ENCODE data around the gene VPS41.

The VPS41 gene

DNA sequence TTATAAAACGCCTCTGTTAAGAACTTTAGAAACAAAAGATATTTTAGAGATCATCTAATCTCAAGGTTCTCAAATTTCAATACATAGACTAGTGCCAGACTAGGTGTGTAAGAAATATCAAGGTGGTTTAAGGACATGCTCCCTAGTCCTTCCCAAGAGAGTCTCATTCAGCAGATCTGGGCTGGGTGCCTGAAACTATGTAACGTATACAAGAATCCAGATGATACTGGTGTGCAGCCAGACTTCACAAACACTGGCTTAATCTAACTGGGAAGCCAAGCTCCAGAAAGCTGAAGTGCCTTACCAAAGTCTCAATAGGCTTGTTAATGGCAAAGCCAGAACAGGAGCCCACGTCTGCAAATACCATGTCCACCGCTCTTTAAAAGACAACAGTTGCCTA, 172.9 kb downstream of the VPS41 start:
- no peak for DNase-seq (ENCODE audit: low read depth in 1 of 2, low spot score in 1 of 2)

DNA sequence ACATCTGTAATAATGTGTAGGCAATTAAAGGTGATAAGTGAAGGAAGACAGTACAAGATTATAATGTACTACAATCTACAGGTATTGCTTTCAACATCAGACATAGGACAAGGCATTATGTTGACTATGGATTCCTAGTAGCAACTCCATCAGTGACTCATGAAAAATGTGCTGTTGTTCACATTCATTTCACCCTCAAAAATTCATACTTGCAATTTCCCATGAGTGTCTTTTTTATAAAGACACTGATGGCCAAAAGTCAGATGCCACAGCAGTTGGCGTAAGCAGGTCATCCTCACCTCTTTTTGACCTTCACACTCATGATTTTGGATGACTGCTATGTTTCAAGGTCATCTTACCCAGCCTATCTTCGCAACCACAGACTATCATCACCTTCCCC, 177.8 kb downstream of the VPS41 start:
- DNase-seq (ENCODE audit: low read depth in 1 of 2, low spot score in 1 of 2), result no peak

DNA sequence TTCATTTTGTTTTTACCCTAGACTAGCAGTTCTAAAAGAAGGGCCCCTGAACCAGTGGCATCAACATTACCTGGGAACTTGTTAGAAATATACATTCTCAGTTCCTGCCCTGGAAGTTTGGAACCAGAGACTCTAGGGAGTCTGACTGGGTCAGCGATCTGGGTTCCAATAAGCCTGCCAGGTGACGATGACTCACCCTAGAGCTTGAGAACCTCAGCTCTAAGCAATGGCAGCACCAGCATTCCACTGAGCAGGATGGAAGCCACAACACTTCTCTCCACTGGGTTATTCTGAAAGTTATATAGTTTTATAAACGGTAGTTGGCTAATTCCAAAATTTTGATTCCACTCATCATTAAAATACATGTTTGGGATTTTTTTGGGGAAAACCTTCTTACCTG, 180.8 kb downstream of the VPS41 start:
- DNase-seq (ENCODE audit: low read depth in 1 of 2, low spot score in 1 of 2), result no peak

DNA sequence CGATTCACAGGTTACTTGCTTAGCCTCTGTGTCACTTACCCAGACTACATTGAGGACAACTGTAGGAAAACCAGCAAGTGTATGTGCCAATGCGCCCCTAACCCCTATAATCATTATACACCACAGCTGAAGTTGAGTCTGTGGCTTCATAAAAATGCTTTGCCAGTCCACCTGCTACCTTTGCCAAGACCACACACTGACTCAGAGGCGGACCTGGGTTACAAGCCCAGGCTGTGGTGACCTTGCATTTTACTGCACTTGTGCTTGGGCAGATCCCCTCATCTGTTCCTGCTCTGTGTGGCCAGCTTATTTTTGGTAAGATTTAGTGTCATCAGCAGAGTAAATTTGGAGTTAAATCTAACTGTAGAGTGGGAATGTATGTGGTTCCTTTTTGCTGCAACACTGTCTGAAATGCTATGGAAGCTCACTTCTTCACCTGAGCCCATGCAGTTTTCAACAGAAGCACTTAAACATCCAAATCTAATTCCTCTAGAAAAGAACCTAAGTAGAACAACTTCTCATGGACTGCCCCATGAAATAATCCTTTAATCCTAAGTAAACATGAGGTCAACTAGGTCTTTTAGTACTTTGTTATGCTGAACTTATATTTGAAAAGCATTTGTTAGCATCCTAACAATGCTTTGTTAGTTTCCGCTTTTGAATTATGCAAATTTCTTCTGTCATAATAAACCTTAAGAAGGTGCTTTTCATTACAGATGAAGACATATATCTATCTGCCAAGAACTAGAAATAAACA, 181.6 kb downstream of the VPS41 start:
- no peak for DNase-seq (ENCODE audit: low read depth in 1 of 2, low spot score in 1 of 2)

DNA sequence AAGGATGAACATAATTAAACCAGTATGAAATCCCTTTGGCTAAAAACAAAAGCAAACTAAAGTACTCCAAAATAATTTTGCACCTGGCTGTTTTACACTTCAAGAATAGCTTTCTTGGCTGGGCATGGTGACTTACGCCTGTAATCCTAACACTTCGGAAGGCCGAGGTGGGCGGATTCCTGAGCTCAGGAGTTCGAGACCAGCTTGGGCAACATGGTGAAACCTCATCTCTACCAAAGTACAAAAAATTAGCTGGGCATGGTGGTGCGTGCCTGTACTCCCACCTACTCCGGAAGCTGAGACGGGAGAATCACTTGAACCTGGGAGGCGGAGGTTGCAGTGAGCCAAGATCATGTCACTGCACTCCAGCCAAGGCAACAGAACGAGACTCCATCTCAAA, 185.7 kb downstream of the VPS41 start:
- no peak for DNase-seq (ENCODE audit: low read depth in 1 of 2, low spot score in 1 of 2)

DNA sequence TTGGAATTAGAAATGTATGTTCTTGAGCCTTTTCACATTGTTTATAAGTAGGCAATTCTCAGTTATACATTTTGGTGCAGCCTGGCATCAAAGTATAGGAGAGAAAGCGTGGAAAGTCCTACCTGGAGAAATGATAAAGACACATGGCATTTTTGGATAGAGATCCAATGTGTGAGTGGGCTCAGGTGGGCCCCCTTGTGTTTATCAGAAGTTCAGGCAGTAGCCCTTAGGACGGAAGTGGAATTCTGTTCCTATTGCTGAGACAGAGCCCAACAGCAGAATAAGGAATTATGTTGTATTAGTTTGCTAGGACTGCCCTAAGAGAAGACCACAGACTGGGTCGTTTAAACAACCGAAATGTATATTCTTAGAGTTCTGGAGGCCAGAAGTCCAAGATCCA, 192.6 kb downstream of the VPS41 start:
- no peak for DNase-seq (ENCODE audit: low read depth in 1 of 2, low spot score in 1 of 2)

DNA sequence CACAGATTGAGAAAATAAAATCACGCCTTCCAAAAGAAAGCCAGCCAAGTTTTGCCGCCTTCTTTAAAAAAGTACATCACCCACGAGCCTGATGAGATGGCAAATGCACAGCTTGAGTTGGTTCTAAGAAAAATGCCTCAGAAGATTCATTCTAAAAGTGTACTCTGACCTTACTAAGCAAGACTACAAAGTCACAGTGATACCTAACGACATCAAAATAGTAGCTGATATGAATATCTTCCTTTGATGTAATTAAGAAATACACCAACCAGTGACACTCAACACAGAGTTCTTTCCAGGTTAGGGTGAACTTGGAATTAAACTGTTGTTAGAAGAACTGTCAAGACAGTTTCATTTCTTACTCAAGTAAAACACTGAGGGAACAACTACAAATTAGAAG, 199.9 kb downstream of the VPS41 start:
- no peak for DNase-seq (ENCODE audit: low read depth in 1 of 2, low spot score in 1 of 2)

DNA sequence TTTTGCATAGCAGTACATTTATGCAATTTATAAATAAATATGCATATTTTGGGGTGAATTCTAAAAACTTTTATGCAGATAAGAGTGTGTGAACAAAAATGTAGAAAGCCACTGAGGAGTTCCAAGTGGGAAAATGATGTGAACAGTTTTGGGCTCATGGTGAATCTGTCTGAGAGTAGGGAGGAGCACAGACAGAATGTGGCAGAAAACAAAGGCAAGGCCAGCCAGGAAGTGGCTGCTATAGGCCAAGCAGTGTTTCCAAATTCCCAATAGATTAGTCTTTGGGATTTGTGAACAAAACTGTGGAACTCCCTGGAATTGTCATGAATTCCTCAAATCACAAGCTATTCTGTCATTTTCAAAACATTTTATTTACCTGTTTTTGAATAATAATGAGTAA, 204.2 kb downstream of the VPS41 start:
- DNase-seq (ENCODE audit: low read depth in 1 of 2, low spot score in 1 of 2), result no peak

DNA sequence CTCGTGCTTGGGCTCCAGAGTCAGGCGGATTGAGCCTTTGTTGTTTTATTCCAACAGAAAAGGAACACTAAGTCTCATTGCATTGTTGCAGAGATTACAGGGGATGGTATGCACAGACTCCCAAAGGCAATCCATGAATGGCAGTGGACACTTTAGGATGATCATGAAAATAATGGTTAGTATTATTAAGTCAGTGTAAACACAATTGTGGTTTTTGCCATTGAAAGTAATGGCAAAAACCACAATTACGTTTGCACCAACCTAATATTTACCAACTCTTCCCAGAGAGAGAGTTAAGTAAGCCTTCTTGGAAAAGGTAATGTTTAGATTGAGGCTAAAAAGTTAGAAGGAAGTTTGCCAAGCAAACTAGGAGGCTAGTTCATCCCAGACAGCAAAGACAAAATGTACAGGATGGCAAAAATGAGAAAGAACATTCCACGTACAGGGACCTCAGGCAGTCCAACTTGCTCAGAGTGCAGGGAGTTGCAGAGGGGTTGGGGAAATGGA, 204.9 kb downstream of the VPS41 start:
- DNase-seq (ENCODE audit: low read depth in 1 of 2, low spot score in 1 of 2), result no peak

DNA sequence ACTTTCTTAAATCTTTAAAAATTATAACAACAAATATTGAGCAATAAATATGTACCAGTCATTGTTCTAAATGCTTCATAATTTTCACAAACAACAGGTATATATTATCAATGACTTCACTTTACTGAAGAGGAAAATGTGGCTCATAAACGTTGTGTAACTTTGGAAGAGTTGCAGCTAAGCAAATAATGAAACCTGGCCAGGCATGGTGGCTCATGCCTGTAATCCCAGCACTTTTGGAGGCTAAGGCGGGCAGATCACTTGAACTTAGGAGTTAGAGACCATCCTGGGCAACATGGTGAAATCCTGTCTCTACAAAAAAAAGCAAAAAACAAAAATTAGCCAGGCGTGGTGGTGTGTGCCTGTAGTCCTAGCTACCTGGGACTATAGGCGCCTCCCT, 205.9 kb downstream of the VPS41 start:
- no peak for DNase-seq (ENCODE audit: low read depth in 1 of 2, low spot score in 1 of 2)

DNA sequence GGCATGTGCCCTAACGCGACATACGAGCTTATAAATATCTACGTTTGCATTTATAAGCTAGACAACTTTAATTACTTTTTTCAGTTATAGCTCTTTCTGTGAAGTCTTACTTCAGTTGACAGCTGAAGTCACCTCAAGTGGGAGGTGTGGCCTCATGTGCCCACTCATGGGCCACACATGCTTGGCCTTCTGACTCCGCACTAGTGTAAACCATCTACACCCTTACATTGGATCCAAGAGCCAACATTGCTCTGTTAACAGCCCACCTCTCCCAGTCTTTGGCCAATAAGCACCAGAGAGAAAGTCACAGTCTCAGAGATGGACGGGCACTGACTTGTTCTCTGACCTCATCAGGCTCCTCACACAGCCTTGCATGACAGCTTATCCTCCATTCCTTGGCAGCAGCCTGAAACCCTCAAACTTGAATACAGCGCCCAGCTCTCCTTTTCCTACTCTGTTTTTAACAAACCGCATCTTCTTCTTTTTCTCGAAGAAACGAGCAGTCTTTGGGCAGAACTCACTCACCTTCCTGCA, 206.9 kb downstream of the VPS41 start:
- DNase-seq (ENCODE audit: low read depth in 1 of 2, low spot score in 1 of 2), result no peak

DNA sequence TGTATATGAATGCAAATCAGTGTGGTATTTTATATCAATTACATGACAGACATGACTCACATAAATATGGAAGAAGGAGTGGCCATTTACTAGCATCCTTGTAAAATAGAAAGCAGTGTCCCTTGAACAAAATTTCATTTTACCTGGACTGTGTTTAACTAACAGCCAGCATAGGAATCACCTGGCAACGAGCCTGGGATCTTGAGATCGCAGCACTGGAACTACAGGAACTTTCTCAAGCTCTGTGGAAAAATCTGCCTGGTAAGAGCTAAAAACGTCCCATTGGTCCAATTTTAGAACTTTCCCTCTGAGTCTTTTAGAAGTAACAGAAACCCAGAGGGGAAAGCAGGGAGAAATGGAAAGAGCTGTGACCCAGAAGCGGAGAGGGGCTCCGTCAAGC, 208.9 kb downstream of the VPS41 start:
- no peak for DNase-seq (ENCODE audit: low read depth in 1 of 2, low spot score in 1 of 2)

DNA sequence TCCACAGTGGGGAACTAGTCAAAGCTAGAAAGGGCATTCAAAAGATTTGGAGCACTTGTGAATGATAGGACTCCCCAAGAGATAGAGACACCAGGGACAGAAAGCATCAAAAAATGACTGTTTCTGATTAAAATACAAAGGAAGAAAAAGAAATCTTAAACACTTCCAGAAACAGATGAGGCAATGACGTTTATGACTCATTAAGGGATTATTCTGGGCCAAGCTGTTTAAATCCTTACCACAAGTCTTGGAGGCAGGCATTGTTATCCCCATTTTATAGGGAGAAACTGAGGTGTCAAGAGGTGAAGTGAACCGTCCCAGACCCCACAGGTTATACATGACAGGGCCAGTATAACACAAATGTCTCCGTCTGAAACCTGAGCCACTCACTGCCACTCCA, 209.5 kb downstream of the VPS41 start:
- DNase-seq (ENCODE audit: low read depth in 1 of 2, low spot score in 1 of 2), result no peak

DNA sequence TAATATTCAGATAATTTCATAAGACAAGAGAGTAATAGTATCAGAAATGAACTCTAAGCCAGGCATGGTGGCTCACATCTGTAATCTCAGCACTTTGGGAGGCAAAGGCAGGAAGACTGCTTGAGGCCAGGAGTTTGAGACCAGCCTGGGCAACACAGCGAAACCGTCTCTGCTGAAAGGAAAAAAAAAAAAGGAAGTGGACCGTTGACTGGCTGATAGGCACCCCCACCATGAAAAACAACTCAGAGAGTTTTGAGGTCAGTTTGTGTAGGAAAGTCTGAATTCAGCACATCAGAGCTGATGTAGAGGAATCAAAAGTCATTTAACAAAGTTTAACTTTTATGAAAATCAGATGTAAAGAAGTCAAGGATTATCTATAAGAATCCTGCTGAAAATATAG, 214.7 kb downstream of the VPS41 start:
- no peak for DNase-seq (ENCODE audit: low read depth in 1 of 2, low spot score in 1 of 2)

DNA sequence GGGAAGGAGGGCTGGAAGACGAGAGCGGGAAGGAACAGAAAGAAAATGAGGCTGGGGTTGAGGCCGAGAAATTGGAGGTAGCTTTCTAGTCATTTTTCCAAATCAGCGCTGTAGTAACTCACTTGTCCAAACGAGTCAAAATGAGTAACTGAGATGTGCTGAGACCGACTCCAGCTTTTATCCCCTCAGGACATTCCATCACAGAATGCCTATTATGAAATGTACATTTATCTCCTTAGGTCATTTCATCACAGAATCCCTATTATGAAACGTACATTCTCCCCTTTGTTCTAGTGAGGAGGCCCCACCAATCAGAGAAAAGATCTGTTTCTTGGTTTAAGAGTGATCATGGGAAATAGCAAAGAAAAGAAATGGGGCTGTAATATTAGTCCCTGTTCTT, 222.1 kb downstream of the VPS41 start:
- DNase-seq (ENCODE audit: low read depth in 1 of 2, low spot score in 1 of 2), result no peak

DNA sequence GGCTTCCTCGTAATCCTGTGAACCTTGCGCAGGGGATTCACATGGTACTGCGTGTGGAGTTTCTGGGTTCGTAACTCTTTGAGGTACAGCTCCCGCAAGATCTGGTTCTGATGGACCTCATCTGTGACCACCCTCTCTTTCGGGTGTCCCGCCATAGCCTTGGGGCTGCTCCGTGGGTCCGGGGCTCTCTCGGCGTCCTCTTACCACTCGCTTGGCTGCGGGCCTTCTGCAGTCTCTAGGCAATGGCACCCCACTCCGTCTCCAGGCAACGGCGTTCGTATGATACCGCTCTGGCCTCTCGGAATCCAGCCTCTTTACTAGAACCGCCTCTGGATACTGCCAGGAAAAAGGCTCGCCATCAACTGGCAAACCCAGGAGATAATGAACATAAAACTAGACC, 223.1 kb downstream of the VPS41 start:
- DNase-seq (ENCODE audit: low read depth in 1 of 2, low spot score in 1 of 2), result no peak

DNA sequence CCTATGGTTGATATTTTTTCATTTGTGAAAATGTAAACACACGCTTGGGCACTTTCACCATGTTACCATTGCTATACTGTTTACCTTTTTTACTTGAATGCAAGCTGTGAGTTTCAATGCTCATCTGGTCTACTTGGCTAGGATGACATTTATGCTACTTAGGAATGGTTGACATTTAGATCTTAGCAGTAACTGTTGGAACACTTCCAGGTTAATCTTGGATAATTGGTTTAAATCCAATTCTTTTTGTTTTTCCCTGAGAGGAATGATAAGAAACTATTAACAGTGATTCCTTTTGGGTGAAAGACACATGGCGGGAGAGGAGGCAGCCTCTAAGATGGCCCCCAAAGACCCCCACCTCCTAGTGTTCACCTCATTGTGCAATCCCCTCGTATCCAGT, 226.4 kb downstream of the VPS41 start:
- DNase-seq (ENCODE audit: low read depth in 1 of 2, low spot score in 1 of 2), result no peak

DNA sequence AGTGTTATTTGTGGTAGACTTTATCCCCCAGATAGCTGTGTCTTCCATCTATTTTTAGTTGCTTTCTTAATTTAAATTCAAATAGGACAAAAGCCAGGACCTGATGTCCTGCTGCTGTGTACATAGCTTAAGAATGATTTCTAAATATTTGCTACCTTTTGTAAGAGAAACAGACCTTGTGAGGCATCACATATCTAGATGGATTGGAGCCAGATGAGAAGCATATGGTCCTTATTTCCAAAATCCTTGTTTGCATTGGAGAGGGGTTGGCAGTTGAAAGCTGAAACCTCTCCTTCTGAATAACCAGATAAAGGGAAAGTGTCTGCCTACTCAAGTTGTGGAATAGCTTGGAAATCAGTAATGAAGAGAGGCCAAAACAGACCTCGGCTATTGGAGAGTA, 227.1 kb downstream of the VPS41 start:
- no peak for DNase-seq (ENCODE audit: low read depth in 1 of 2, low spot score in 1 of 2)

DNA sequence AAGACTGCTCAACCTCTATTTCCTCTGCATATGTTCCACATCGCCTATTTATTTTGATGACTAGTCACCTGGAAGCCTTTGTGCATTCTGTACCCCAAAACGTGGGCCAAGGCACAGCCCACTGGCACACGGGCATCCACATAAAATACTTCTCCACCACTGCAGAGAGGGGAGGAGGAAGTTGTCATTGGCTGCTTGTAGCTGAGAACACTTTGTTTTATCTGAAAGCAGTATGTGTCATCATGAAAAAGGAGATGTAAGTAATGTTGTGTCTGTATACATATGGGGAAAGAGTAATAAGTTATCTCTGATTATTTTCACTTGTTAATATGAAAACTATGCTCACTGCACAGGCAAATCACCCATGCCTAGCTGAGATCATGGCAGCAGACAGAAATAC, 229.6 kb downstream of the VPS41 start:
- DNase-seq (ENCODE audit: low read depth in 1 of 2, low spot score in 1 of 2), result no peak

DNA sequence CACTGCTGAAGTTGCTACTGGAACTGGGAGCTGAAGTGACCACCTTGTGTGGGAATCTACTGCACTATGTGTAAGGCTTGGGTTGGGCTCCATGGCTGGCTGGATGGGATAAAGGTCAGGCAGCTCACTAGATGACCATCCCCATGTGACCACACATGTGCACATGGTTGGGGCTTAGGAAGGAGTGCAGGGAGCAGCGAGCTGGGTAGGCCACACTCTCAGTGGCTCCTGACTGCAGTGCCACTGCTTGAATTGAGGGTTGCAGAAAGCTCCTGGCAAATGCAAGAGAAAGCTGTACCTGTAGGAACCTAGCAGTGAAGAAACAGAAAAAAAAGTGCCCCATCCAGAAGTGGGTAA, 230.3 kb downstream of the VPS41 start:
- DNase-seq (ENCODE audit: low read depth in 1 of 2, low spot score in 1 of 2), result no peak

DNA sequence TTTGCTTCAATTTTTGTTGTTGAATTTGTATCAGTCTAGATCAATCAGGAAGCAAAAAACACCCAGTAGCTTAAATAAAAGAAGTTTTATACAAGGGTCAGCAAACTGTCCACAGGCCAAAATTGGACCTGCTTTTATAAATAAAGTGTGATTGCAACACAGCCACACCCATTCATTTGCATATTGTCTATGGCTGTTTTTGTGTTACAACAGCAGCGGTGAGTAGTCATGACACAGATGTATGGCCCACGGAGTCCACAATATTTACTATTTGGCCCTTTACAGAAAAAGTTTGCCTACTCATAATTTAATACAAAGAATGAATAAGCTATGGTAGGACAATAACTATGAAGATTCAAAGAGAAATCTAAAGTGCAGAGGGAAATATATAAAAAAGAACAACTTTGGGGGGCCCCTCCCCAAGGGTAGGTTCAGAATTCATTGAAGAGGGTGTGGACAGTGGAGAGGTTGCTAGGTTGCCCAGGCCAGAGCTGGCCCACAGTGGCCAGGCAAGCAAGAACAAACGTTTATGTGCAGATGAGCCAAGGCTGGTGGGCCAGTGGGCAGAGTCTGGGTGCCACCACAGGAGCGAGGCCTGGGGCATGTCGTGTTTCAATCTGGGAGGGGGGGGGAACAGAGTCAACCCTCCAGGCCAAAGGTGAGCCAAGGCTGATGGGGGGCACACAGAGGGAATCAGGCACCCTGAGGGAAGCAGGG, 230.9 kb downstream of the VPS41 start:
- DNase-seq (ENCODE audit: low read depth in 1 of 2, low spot score in 1 of 2), result no peak

DNA sequence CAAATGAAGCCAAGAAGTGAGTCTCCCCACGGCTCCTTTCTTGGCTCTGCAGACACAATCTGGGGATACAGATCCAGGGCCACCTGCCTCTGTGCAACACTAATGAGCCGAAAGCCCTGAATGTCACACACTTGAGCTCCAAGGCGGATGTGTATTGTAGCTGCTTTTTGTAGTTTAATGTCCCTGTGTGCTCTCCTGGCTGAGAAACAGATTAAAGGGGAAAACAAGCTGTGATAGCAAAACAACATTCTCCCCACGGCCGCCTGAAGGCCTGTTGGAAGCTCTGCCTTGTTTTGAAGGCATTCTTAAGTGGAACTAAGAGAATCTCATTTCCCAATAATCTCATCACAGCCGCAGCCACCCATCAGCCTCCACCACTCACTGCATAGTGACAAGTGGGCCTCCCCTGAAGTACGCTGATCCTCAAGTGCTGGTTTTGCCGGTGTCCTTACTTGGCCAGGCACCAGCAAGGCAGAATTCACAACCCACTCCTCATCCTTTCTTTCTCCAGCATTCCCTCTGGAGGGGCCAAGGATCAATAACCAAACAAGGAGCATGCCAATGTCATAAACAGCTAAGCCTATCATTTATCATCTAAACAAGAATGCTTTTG, 233.4 kb downstream of the VPS41 start:
- DNase-seq (ENCODE audit: low read depth in 1 of 2, low spot score in 1 of 2), result no peak

Measured in stimulated activated CD4-positive, alpha-beta T cell treated with anti-CD3 and anti-CD28 coated beads, Interleukin-15, amount 100 ng/mL, for 1 hour (primary cell).